Measurements from ENCODE around the gene PDE4B. TPM values are rescaled to one million over a fixed set of nuclear protein-coding genes. Genes with fewer than 3 reads are reported as not detected.
A peak's percentile ranks its signal among the peaks of the same experiment; 100 is the strongest.

The PDE4B gene
- total RNA-seq, 4 donors from 2014 or later: 5.5 to 13.6 (median 9.3) TPM

GRCh38 chr1:66271904-66272254, 479.2 kb downstream of the PDE4B start:
- peak; percentile 54 to 87 for DNase-seq (ENCODE audit: low spot score in 2 of 2)
- H3K4me3 ChIP-seq (ENCODE audit: low read depth, poor library complexity, severe bottlenecking): no peak overlapping the region
- 5 to 28% methylated on average over 5 of the region's 5 CpGs for WGBS, 2 donors
- no peak for TF ChIP-seq POLR2A (IDR thresholded peaks at IDR 0.05)
- TF ChIP-seq CTCF (IDR thresholded peaks at IDR 0.05): no peak
- intact Hi-C loops (cut with DNase I; ENCODE audit: low total_unique reads): no loop called here

- no peak for DNase-seq (ENCODE audit: low spot score in 2 of 2)
- intact Hi-C loops (cut with DNase I; ENCODE audit: low total_unique reads): no loop called here
- 83 to 90% methylated on average over 2 of the region's 2 CpGs for WGBS, 2 donors
- H3K4me3 ChIP-seq (ENCODE audit: low read depth, poor library complexity, severe bottlenecking): no peak overlapping the region
- TF ChIP-seq POLR2A (IDR thresholded peaks at IDR 0.05) (no peak), CTCF (IDR thresholded peaks at IDR 0.05) (no peak)
These were observed 481.0 kb downstream of the PDE4B start for GRCh38 chr1:66273656-66274055.

GRCh38 chr1:66274634-66275033, 481.9 kb downstream of the PDE4B start:
- no peak for DNase-seq (ENCODE audit: low spot score in 2 of 2)
- 71 to 83% methylated on average over 1 of the region's 1 CpG for WGBS, 2 donors
- intact Hi-C loops (cut with DNase I; ENCODE audit: low total_unique reads): no loop called here
- TF ChIP-seq CTCF (IDR thresholded peaks at IDR 0.05) (no peak), POLR2A (IDR thresholded peaks at IDR 0.05) (no peak)
- no peak overlapping the region for H3K4me3 ChIP-seq (ENCODE audit: low read depth, poor library complexity, severe bottlenecking)

- no peak for DNase-seq (ENCODE audit: low spot score in 2 of 2)
- TF ChIP-seq CTCF (IDR thresholded peaks at IDR 0.05): no peak
- no peak for TF ChIP-seq POLR2A (IDR thresholded peaks at IDR 0.05)
- intact Hi-C loops (cut with DNase I; ENCODE audit: low total_unique reads): no loop called here
- WGBS, 2 donors: 85 to 89% methylated on average over 1 of the region's 1 CpG
- no peak overlapping the region for H3K4me3 ChIP-seq (ENCODE audit: low read depth, poor library complexity, severe bottlenecking)
These were observed 482.4 kb downstream of the PDE4B start for GRCh38 chr1:66275083-66275482.

- no peak for DNase-seq (ENCODE audit: low spot score in 2 of 2)
- TF ChIP-seq POLR2A (IDR thresholded peaks at IDR 0.05) (no peak), CTCF (IDR thresholded peaks at IDR 0.05) (no peak)
- no peak overlapping the region for H3K4me3 ChIP-seq (ENCODE audit: low read depth, poor library complexity, severe bottlenecking)
- intact Hi-C loops (cut with DNase I; ENCODE audit: low total_unique reads): no loop called here
- 63 to 74% methylated on average over 5 of the region's 5 CpGs for WGBS, 2 donors
These were observed 482.9 kb downstream of the PDE4B start for GRCh38 chr1:66275601-66276023.

- intact Hi-C loops (cut with DNase I; ENCODE audit: low total_unique reads): no loop called here
These were observed 483.5 kb downstream of the PDE4B start for GRCh38 chr1:66276218-66276617.

More at GRCh38 chr1:66276218-66276617, 483.5 kb downstream of the PDE4B start:
- no peak overlapping the region for H3K4me3 ChIP-seq (ENCODE audit: low read depth, poor library complexity, severe bottlenecking)
- WGBS, 2 donors: 90 to 95% methylated on average over 3 of the region's 3 CpGs
- no peak for DNase-seq (ENCODE audit: low spot score in 2 of 2)
- TF ChIP-seq POLR2A (IDR thresholded peaks at IDR 0.05) (no peak), CTCF (IDR thresholded peaks at IDR 0.05) (no peak)

All from lower leg skin (tissue), 4 donors.